K562 (cell line): Measurements from ENCODE around the gene CLIP1. TPM values are rescaled to one million over a fixed set of nuclear protein-coding genes. Genes with fewer than 3 reads are reported as not detected.
"Not testable (repeated sequence)": the region's sequence is repeated elsewhere in the genome, so short reads cannot be mapped to it uniquely, and the experiment has no call there.

Experiments
- ATAC-seq: fragments of 200-7000 bp; cut with Tn5 transposase; 3 replicates; pipeline ENCODE4 v1.9.1; 2020; ENCODE audit warnings: moderate library complexity
- BruUV-seq: library from RNA; stranded (reverse); fragments of 400-500 nt; replicated peaks from 2 replicates; lab custom pipeline; 2021; lab: Mats Ljungman, UMichigan
- CTCF ChIA-PET: fragments of 300-600 bp; formaldehyde crosslinking; extraction: SDS; loops from one replicate; lab custom pipeline; 2021; ENCODE audit warnings: low intra/inter-chr PET ratio; lab: Yijun Ruan, JAX
- POLR2A ChIA-PET: fragments of 300-600, 350-650 bp; sonication (Branson Sonifier 250); formaldehyde crosslinking; extraction: SDS; loops from one replicate; lab custom pipeline; 2021; ENCODE audit warnings: antibody characterized with exemption, inconsistent platforms; lab: Yijun Ruan, JAX
- DNase-seq, 4 experiments: peaks; one replicate each; pipeline versions ENCODE4 v3.0.0 to v3.0.0-alpha.2; 2011 to 2018; ENCODE audit warnings: low spot score in 3 of 4, mixed read lengths in 3 of 4; ENCODE audit errors: extremely low read depth in 1 of 4
- FAIRE-seq: peaks from 2 replicates; lab custom pipeline; 2011; peaks lifted over from hg19 to GRCh38; lab: Jason Lieb, UNC
- H2AFZ ChIP-seq: 2 replicates; pipeline ENCODE4 v1.6.0; 2011; ENCODE audit warnings: low read depth, low read length, control low read depth, inconsistent platforms
- H3K27ac ChIP-seq: fragments of 200-600 bp; 3 replicates; pipeline ENCODE4 v1.8.0; 2011; ENCODE audit warnings: low read depth, mild to moderate bottlenecking, control low read depth, inconsistent platforms, low read length, moderate library complexity, mixed read lengths; ENCODE audit errors: extremely low read depth
- H3K27me3 ChIP-seq, 2 experiments: fragments of 300-600 bp in 1 of 2; 2 replicates in 1 of 2; 3 replicates in 1 of 2; pipeline versions ENCODE4 v1.6.0 to v1.8.0; 2011; ENCODE audit warnings: inconsistent platforms in 2 of 2, low read length in 2 of 2, mild to moderate bottlenecking in 1 of 2, mixed read lengths in 1 of 2, moderate library complexity in 1 of 2; ENCODE audit not compliant: control insufficient read depth in 2 of 2, insufficient read depth in 2 of 2
- H3K36me3 ChIP-seq: fragments of 300-600 bp; 3 replicates; pipeline ENCODE4 v1.8.0; 2011; ENCODE audit warnings: mild to moderate bottlenecking, low read length, inconsistent platforms; ENCODE audit not compliant: control insufficient read depth, insufficient read depth
- H3K4me1 ChIP-seq, 2 experiments: fragments of 200-600 bp in 1 of 2; replicated peaks in 1 of 2; 2 replicates in 1 of 2; 3 replicates in 1 of 2; pipeline versions ENCODE4 v1.5.1 to v1.8.0; 2011; ENCODE audit warnings: inconsistent platforms in 2 of 2, low read length in 2 of 2, mild to moderate bottlenecking in 1 of 2, mixed read lengths in 1 of 2, moderate library complexity in 1 of 2; ENCODE audit not compliant: control insufficient read depth in 2 of 2, insufficient read depth in 2 of 2
- H3K4me2 ChIP-seq: 2 replicates; pipeline ENCODE4 v1.6.1; 2011; ENCODE audit warnings: low read length, control low read depth, inconsistent platforms, mixed read lengths; ENCODE audit not compliant: insufficient read depth
- H3K4me3 ChIP-seq: fragments of 200-600 bp; sonication (generic), shearing (Covaris generic); 2 replicates; pipeline ENCODE4 v1.5.1; 2016; ENCODE audit warnings: control low read depth, inconsistent platforms
- H3K79me2 ChIP-seq: fragments of 200-600 bp; 3 replicates; pipeline ENCODE4 v1.8.0; 2011; ENCODE audit warnings: low read length, inconsistent platforms; ENCODE audit not compliant: control insufficient read depth, insufficient read depth
- H3K9ac ChIP-seq, 2 experiments: 2 replicates each; pipeline versions ENCODE4 v1.6.0 to v1.6.1; 2011; ENCODE audit warnings: low read depth in 2 of 2, low read length in 2 of 2, control low read depth in 1 of 2, inconsistent platforms in 1 of 2, mild to moderate bottlenecking in 1 of 2, mixed read lengths in 1 of 2; ENCODE audit not compliant: insufficient read depth in 1 of 2
- H3K9me1 ChIP-seq: one replicate; pipeline ENCODE4 v1.6.0; 2011; ENCODE audit warnings: inconsistent platforms, mild to moderate bottlenecking, low read length, moderate library complexity; ENCODE audit not compliant: control insufficient read depth, insufficient read depth
- H3K9me3 ChIP-seq: replicated peaks from 2 replicates; pipeline ENCODE4 v1.5.1; 2011; ENCODE audit warnings: low read depth, low read length, inconsistent platforms; ENCODE audit not compliant: control insufficient read depth, insufficient read depth
- H4K20me1 ChIP-seq: replicated peaks from 2 replicates; pipeline ENCODE4 v1.6.1; 2011; ENCODE audit warnings: low read length, inconsistent platforms, mixed read lengths; ENCODE audit not compliant: control insufficient read depth, insufficient read depth
- TEAD4 ChIP-seq, 2 experiments: sonication (generic) in 1 of 2; formaldehyde crosslinking in 1 of 2; IDR thresholded peaks; 2 replicates each; pipeline versions ENCODE4 v1.6.1 to v1.8.0; 2012 to 2022; ENCODE audit warnings: borderline replicate concordance in 1 of 2, inconsistent platforms in 1 of 2, low read length in 1 of 2, mild to moderate bottlenecking in 1 of 2, missing genetic modification reagents in 1 of 2
- WGBS: fragments of 100-300 bp; shearing (Covaris generic); methylation state at CpG from one replicate; pipeline ENCODE4 v1.1.6; 2016; ENCODE audit warnings: low coverage, mixed read lengths; ENCODE audit not compliant: insufficient coverage; ENCODE audit errors: missing lambda C conversion rate; 5-methylcytosine and 5-hydroxymethylcytosine counted together
- in situ Hi-C: fragments of 300-500 bp; cut with MboI; formaldehyde crosslinking; loops from 4 replicates; pipeline ENCODE4 v1.15.0; 2018; ENCODE audit warnings: inconsistent platforms, mixed read lengths
- intact Hi-C: fragments of 100-400 bp; cut with micrococcal nuclease; formaldehyde crosslinking; loops from 2 replicates; pipeline ENCODE4 v1.14.2; 2022
- polyA plus RNA-seq, 8 experiments: library from polyadenylated mRNA; depleted of rRNA in 4 of 8; stranded (reverse) in 5 of 8; unstranded in 3 of 8; fragments of >200 nt; fragmentation: Nextera tagmentation in 2 of 8; fragmentation: Illumina TruSeq in 1 of 8; extraction: Ambion mirVana in 2 of 8; extraction: Trizol in 1 of 8; gene quantifications; 2 replicates each; pipeline versions ENCODE4 v1.2.1 to v1.2.3, GENCODE V29; 2011 to 2014; ENCODE audit warnings: inconsistent platforms in 1 of 8, missing spikeins in 1 of 8
- total RNA-seq, 7 experiments: library from RNA; depleted of rRNA in 6 of 7; stranded (reverse); fragments of >200 nt in 6 of 7; fragmentation: Illumina TruSeq in 2 of 7; extraction: Trizol in 2 of 7; gene quantifications; 2 replicates each; pipeline versions ENCODE4 v1.2.1 to v1.2.3, GENCODE V29; 2011 to 2021; ENCODE audit warnings: low replicate concordance in 1 of 7

The CLIP1 gene
- total and polyA plus RNA-seq, 9 of the 15 experiments (the other 6 are each of a cell fraction or from before 2014, with no cell fraction given): 5.8 to 33.9 (median 27.6) TPM

DNA sequence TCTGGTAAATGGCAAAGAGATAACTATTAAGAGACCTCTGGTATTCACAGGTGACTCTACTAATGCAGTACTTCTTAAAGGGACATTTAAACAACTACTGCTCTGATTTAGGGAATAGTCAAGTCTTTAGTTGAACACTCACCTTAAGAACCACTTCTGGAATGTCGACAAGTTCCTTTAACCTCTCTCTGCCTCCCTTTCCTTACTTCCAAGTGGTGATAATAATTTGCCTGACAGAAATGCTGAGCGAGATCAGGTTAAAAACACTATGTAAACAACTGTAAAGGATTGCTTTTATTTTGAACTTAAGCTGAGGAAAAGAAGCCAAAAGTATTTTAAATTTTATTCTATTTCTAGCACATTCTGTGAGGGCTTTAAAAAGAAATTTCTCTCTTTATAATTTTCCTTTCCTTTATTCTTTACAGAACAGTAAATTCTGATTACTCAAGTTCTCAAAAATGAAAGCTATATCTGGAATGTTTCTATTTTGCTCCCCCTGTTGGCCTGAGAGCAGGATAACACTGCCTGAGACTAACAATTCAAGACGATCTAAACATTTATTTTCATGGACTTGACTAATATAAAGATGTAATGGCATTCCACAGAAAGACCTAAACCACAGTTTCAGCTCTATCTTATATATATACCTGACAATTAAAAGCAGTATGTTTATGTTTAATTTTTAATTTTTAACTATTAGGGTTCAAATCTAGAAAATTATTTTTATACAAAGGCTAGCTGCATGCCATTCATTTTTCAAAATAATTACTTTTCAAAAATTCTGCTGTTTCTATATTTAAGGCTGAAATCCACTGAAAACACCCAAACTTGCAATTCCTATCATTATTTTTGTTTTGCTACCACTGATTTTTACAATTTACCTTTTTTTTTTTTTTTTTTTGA is 49.1 kb upstream of the CLIP1 start (continued):
- TF ChIP-seq TEAD4 (IDR thresholded peaks at IDR 0.05; ENCODE audit: low read length): peak; percentile 60
- no peak for TF ChIP-seq TEAD4 (CRISPR knock-in tag; IDR thresholded peaks at IDR 0.05; ENCODE audit: borderline replicate concordance)

DNA sequence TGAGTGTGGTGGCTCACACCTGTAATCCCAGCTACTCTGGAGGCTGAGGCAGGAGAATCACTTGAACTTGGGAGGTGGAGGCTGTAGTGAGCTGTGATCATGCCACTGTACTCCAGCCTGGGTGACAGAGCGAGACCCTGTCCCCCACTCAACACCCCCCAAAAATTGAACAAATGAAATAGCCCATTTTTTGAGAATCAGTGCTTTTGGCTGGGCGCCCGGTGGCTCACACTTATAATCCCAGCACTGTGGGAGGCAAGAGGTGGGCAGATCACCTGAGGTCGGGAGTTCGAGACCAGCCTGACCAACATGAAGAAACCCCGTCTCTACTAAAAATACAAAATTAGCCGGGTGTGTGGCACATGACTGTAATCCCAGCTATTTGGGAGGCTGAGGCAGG is 48.1 kb upstream of the CLIP1 start:
- in situ Hi-C loops, H3K4me2 ChIP-seq, BruUV-seq, H3K9me1 ChIP-seq, H3K9ac ChIP-seq, H3K27ac ChIP-seq, H2AFZ ChIP-seq, FAIRE-seq, DNase-seq, ATAC-seq, H3K4me1 ChIP-seq, H3K27me3 ChIP-seq, H3K79me2 ChIP-seq, H3K9me3 ChIP-seq, H3K4me3 ChIP-seq, H4K20me1 ChIP-seq: not testable (repeated sequence)
- ChIA-PET CTCF (interaction anchor here (0.9 to 2.2 kb wide), 2 partner anchors 71 to 129 kb away, joined by 3 to 30 read pairs; no protein-coding TSS in a partner anchor), POLR2A (interaction anchor here (1.0 to 3.6 kb wide), 5 partner anchors 8 to 71 kb away, joined by 4 to 29 read pairs (median 7); partner anchors contain the start of genes KNTC1 and RSRC2)
- intact Hi-C loops: loop anchor here (2.0 kb wide), 2 partner anchors 50 to 134 kb away; no protein-coding TSS in a partner anchor
- 87% methylated on average over 7 of the region's 7 CpGs for WGBS
- H3K36me3 ChIP-seq: peaks cover 36% of the 10 kb centered on the region; the same call in 2 of the 3 replicates

DNA sequence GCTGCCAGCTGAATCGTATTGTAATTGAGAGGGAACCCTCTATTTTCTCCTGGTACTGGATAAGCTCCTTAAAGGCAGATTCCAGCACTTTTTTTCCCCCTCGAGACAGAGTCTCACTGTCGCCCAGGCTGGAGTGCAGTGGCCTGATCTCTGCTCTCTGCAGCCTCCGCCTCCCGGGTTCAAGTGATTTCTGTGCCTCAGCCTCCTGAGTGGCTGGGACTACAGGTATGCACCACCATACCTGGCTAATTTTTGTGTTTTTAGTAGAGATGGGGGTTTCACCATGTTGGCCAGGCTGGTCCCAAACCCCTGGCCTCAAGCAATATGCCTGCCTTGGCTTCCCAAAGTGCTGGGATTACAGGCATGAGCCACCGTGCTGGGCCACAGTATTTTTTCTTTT is 47.4 kb upstream of the CLIP1 start:
- POLR2A ChIA-PET: interaction anchor here (0.6 to 3.6 kb wide), 6 partner anchors 17 to 673 kb away, joined by 3 to 29 read pairs (median 6); partner anchors contain the start of genes KNTC1 and RSRC2
- H3K4me2 ChIP-seq, CTCF ChIA-PET, H3K9me1 ChIP-seq, H4K20me1 ChIP-seq, ATAC-seq, H3K4me1 ChIP-seq, H3K79me2 ChIP-seq, H3K27me3 ChIP-seq, in situ Hi-C loops, H3K9ac ChIP-seq, H2AFZ ChIP-seq, FAIRE-seq, H3K27ac ChIP-seq, H3K4me3 ChIP-seq, DNase-seq, BruUV-seq, H3K9me3 ChIP-seq: not testable (repeated sequence)
- peaks cover 29% of the 10 kb centered on the region; the same call in 2 of the 3 replicates for H3K36me3 ChIP-seq
- WGBS: 77% methylated on average over 6 of the region's 6 CpGs
- intact Hi-C loops: loop anchor here (2.0 kb wide), 2 partner anchors 49 to 133 kb away; no protein-coding TSS in a partner anchor
